SU-DHL-6 (cell line): Measurements from ENCODE around the gene CYP39A1.

Source experiments
- EZH2phosphoT487 ChIP-seq: fragments of 200-600 bp; sonication (generic), shearing (Covaris generic); conservative IDR thresholded peaks from 2 replicates; pipeline ENCODE4 v1.6.1; 2018; ENCODE audit warnings: mild to moderate bottlenecking, antibody characterized with exemption, low read length, moderate library complexity, mixed read lengths
- TF ChIP-seq, protein P1 (sequence below): fragments of 200-600 bp; sonication (generic); IDR thresholded peaks from one replicate; pipeline ENCODE4 v1.5.1; 2017; ENCODE audit warnings: antibody characterized with exemption, mild to moderate bottlenecking, low read length, moderate library complexity; ENCODE audit not compliant: insufficient read depth, poor library complexity, severe bottlenecking

DNA sequence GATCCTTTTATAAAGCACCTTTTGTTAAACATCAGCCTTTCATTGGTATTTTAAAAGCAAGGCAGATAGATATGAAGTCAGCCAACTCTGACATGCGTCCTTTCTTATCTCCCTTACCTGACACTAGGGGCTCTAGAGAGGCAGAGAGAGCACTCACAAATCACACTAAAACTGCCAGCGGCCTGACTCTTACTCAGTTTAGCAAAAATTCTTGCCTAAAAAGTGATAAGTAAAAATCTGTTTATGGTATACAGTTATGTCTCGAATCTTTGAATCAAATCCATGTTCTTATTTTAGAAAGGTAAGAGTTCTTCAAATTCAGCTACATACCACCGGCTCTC is 24.7 kb upstream of the CYP39A1 start:
- TF ChIP-seq, protein P1, sequence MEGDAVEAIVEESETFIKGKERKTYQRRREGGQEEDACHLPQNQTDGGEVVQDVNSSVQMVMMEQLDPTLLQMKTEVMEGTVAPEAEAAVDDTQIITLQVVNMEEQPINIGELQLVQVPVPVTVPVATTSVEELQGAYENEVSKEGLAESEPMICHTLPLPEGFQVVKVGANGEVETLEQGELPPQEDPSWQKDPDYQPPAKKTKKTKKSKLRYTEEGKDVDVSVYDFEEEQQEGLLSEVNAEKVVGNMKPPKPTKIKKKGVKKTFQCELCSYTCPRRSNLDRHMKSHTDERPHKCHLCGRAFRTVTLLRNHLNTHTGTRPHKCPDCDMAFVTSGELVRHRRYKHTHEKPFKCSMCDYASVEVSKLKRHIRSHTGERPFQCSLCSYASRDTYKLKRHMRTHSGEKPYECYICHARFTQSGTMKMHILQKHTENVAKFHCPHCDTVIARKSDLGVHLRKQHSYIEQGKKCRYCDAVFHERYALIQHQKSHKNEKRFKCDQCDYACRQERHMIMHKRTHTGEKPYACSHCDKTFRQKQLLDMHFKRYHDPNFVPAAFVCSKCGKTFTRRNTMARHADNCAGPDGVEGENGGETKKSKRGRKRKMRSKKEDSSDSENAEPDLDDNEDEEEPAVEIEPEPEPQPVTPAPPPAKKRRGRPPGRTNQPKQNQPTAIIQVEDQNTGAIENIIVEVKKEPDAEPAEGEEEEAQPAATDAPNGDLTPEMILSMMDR = peak; percentile 90
- TF ChIP-seq EZH2phosphoT487 = no peak
